Spleen (tissue), 11 donors: Measurements from ENCODE around the gene SLC5A9. TPM values are rescaled to one million over a fixed set of nuclear protein-coding genes. Genes with fewer than 3 reads are reported as not detected.

Experiments
- DNase-seq: peaks from one replicate; pipeline ENCODE4 v3.0.0-alpha.2; 2020
- H3K27ac ChIP-seq, 8 donors: fragments of 200-600 bp; sonication (generic) in 7 of 8; 1 replicate in 4 of 8; 2 replicates in 4 of 8; pipeline versions ENCODE4 v1.5.0 to v1.8.0; 2016 to 2021; ENCODE audit warnings: inconsistent platforms in 4 of 8, mild to moderate bottlenecking in 4 of 8, moderate library complexity in 1 of 8
- H3K27me3 ChIP-seq, 7 donors: fragments of 200-600 bp; sonication (generic) in 6 of 7; replicated peaks in 1 of 7; 1 replicate in 4 of 7; 2 replicates in 3 of 7; pipeline versions ENCODE4 v1.5.0 to v1.8.0; 2016 to 2021; ENCODE audit warnings: inconsistent platforms in 3 of 7, mild to moderate bottlenecking in 1 of 7
- H3K36me3 ChIP-seq, 6 donors: fragments of 200-600 bp; sonication (generic) in 5 of 6; 1 replicate in 4 of 6; 2 replicates in 2 of 6; pipeline versions ENCODE4 v1.5.0 to v1.8.0; 2016 to 2021; ENCODE audit warnings: inconsistent platforms in 2 of 6
- H3K4me1 ChIP-seq, 6 donors: fragments of 200-600 bp; sonication (generic) in 5 of 6; 1 replicate in 3 of 6; 2 replicates in 3 of 6; pipeline versions ENCODE4 v1.5.0 to v1.8.0; 2016 to 2021; ENCODE audit warnings: inconsistent platforms in 3 of 6
- H3K4me3 ChIP-seq, 8 donors: fragments of 200-600 bp; sonication (generic) in 7 of 8; 1 replicate in 4 of 8; 2 replicates in 4 of 8; pipeline versions ENCODE4 v1.5.0 to v1.8.0; 2016 to 2021; ENCODE audit warnings: inconsistent platforms in 4 of 8, mild to moderate bottlenecking in 4 of 8, moderate library complexity in 2 of 8
- H3K9me3 ChIP-seq, 8 donors: fragments of 200-600 bp; sonication (generic) in 7 of 8; 1 replicate in 4 of 8; 2 replicates in 4 of 8; pipeline versions ENCODE4 v1.5.0 to v1.8.0; 2016 to 2021; ENCODE audit warnings: inconsistent platforms in 4 of 8
- CTCF ChIP-seq, 11 experiments: fragments of 200-600 bp in 7 of 11; fragments of 450-650 bp in 4 of 11; sonication (generic) in 4 of 11; IDR thresholded peaks in 8 of 11; conservative IDR thresholded peaks in 3 of 11; 1 replicate in 7 of 11; 2 replicates in 4 of 11; pipeline versions ENCODE4 v1.4.0 to v1.8.0; 2016 to 2021; ENCODE audit warnings: antibody characterized with exemption in 11 of 11, inconsistent platforms in 4 of 11, mild to moderate bottlenecking in 1 of 11
- POLR2A ChIP-seq, 3 donors: fragments of 450-650 bp; IDR thresholded peaks; one replicate each; pipeline ENCODE4 v1.5.1; 2017; ENCODE audit warnings: antibody characterized with exemption in 3 of 3, mild to moderate bottlenecking in 1 of 3
- POLR2AphosphoS5 ChIP-seq, 3 donors: sonication (generic); formaldehyde crosslinking; IDR thresholded peaks; one replicate each; pipeline ENCODE4 v1.5.1; 2017; ENCODE audit warnings: antibody characterized with exemption in 3 of 3
- WGBS, 5 donors: extraction: QIAGEN DNeasy Blood & Tissue Kit in 3 of 5; methylation state at CpG; one replicate each; pipeline versions ENCODE4 v1.1.5 to v1.1.7; 2013 to 2018; 5-methylcytosine and 5-hydroxymethylcytosine counted together
- intact Hi-C: fragments of 100-400 bp; cut with DNase I; formaldehyde crosslinking; loops from one replicate; pipeline ENCODE4 v1.15.0; 2023; ENCODE audit warnings: low total_unique reads
- polyA plus RNA-seq, 3 donors: library from polyadenylated mRNA; stranded (reverse); fragments of 200-250 nt; gene quantifications; one replicate each; pipeline ENCODE4 v1.2.1, GENCODE V29; 2013
- total RNA-seq, 7 donors: library from RNA; depleted of rRNA in 3 of 7; stranded (reverse); fragments of >200 nt in 3 of 7; fragmentation: NEBNext Ultra II Directional in 4 of 7; extraction: Animal tissue kit (Norgen Biotek cat#: 25700) in 4 of 7; gene quantifications; one replicate each; pipeline versions ENCODE4 v1.1.0 to v1.2.1, GENCODE V29; 2016 to 2021
- donor health status: healthy with polysubstance abuse.
- donor health status: DM: no; HTN: no; CAD: no; lungs with moderate emphysema.
- donor health status: DM: no; HTN: no; CAD: no.
- donor health status: Bipolar disorder and iron deficiency.
- donor health status: healthy.
- donor health status: DM: no; HTN: no; CAD: no.
- donor health status: DM: yes; HTN: yes; CAD: no.

Gene SLC5A9
- total and polyA plus RNA-seq, 10 donors, result 0.51 to 2.1 (median 0.90) TPM

- no peaks in the 10 kb centered on the region for H3K36me3 ChIP-seq
- no peaks in the 10 kb centered on the region for H3K9me3 ChIP-seq
- TF ChIP-seq POLR2A (IDR thresholded peaks at IDR 0.05), result no peak
- peak; percentile 54 to 84 (median 79) for TF ChIP-seq CTCF (IDR thresholded peaks at IDR 0.05 in 8 of 11, conservative IDR thresholded peaks at IDR 0.05 in 3 of 11)
- H3K27me3 ChIP-seq, result no peaks in the 10 kb centered on the region
- intact Hi-C loops, result loop anchor here (5.0 kb wide), 1 partner anchor 90 kb away; no protein-coding TSS in a partner anchor
- no peak overlapping the region for H3K27ac ChIP-seq
- H3K4me3 ChIP-seq, result no peak overlapping the region
- DNase-seq, result peak; percentile 89
- 17 to 35% (median 19%) methylated on average over 7 of the region's 7 CpGs for WGBS, 5 donors
- H3K4me1 ChIP-seq, result no peaks in the 10 kb centered on the region
Measured at GRCh38 chr1:48202030-48202752, 20.3 kb upstream of the SLC5A9 start.

- 78 to 86% (median 83%) methylated on average over 3 of the region's 3 CpGs for WGBS, 5 donors
- no peak for DNase-seq
- Histone ChIP-seq H3K27ac (no peak overlapping the region), H3K36me3 (no peaks in the 10 kb centered on the region), H3K4me1 (no peaks in the 10 kb centered on the region), H3K4me3 (no peak overlapping the region), H3K27me3 (no peaks in the 10 kb centered on the region), H3K9me3 (no peaks in the 10 kb centered on the region)
- intact Hi-C loops, result loop anchor here (5.0 kb wide), 1 partner anchor 91 kb away; no protein-coding TSS in a partner anchor
- peak; percentile 20 to 68 (median 54) for TF ChIP-seq CTCF (IDR thresholded peaks at IDR 0.05 in 8 of 11, conservative IDR thresholded peaks at IDR 0.05 in 3 of 11)
- TF ChIP-seq POLR2AphosphoS5 (IDR thresholded peaks at IDR 0.05), result no peak
Measured at GRCh38 chr1:48203287-48203900, 19.1 kb upstream of the SLC5A9 start.

- Histone ChIP-seq H3K27ac (no peak overlapping the region), H3K4me1 (no peaks in the 10 kb centered on the region), H3K9me3 (no peaks in the 10 kb centered on the region), H3K27me3 (no peaks in the 10 kb centered on the region), H3K4me3 (no peak overlapping the region), H3K36me3 (no peaks in the 10 kb centered on the region)
- TF ChIP-seq CTCF (IDR thresholded peaks at IDR 0.05 in 8 of 11, conservative IDR thresholded peaks at IDR 0.05 in 3 of 11) (no peak), POLR2A (IDR thresholded peaks at IDR 0.05) (no peak), POLR2AphosphoS5 (IDR thresholded peaks at IDR 0.05) (no peak)
- 69 to 93% (median 84%) methylated on average over 5 of the region's 5 CpGs for WGBS, 5 donors
- intact Hi-C loops, result no loop called here
- DNase-seq, result no peak
Measured at GRCh38 chr1:48205522-48205921, 17.0 kb upstream of the SLC5A9 start.

- no peak for TF ChIP-seq POLR2A (IDR thresholded peaks at IDR 0.05)
- no peak for TF ChIP-seq CTCF (IDR thresholded peaks at IDR 0.05 in 8 of 11, conservative IDR thresholded peaks at IDR 0.05 in 3 of 11)
- no peak for TF ChIP-seq POLR2AphosphoS5 (IDR thresholded peaks at IDR 0.05)
- H3K4me1 ChIP-seq, result no peaks in the 10 kb centered on the region
- no peak for DNase-seq
- H3K27ac ChIP-seq, result no peak overlapping the region
- no peaks in the 10 kb centered on the region for H3K27me3 ChIP-seq
- intact Hi-C loops, result no loop called here
- H3K9me3 ChIP-seq, result no peaks in the 10 kb centered on the region
- H3K36me3 ChIP-seq, result no peaks in the 10 kb centered on the region
- WGBS, 5 donors, result 74 to 88% (median 84%) methylated on average over 5 of the region's 5 CpGs
- H3K4me3 ChIP-seq, result no peak overlapping the region
Measured at GRCh38 chr1:48206371-48206770, 16.1 kb upstream of the SLC5A9 start.
